PC-3 (cell line): ENCODE results near the gene ANTXR1.

Experiments used
- EZH2 ChIP-seq: fragments of 300-600 bp; sonication (generic); IDR thresholded peaks from one replicate; pipeline ENCODE4 v1.6.1; 2017; ENCODE audit warnings: antibody characterized with exemption, mild to moderate bottlenecking, low read length; ENCODE audit not compliant: unreplicated experiment
- TF ChIP-seq, protein P1 (sequence below): fragments of 300-600 bp; sonication (generic); conservative IDR thresholded peaks from 2 replicates; pipeline ENCODE4 v1.5.1; 2017; ENCODE audit warnings: antibody characterized with exemption, low read depth, mild to moderate bottlenecking, low read length

DNA sequence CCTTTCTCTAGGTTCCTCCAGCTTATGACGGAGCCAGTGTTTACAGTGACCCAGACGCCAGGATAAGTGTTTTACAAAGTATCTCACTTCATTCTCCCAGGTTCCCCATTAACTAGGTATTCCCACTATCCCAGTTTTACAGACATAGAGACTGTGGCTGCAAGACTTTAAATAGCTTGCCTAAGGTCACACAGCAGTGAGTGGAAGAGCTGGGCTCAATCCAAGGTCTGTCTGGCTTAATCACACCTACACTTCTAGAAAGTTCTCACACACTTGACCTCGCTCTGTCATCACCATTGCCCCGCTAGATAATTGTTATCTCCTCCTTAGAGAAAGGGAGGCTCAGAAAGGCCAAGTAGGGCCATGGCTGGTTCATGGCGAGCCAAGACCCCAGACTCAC lies 110.2 kb downstream of the ANTXR1 start:
- TF ChIP-seq, protein P1, sequence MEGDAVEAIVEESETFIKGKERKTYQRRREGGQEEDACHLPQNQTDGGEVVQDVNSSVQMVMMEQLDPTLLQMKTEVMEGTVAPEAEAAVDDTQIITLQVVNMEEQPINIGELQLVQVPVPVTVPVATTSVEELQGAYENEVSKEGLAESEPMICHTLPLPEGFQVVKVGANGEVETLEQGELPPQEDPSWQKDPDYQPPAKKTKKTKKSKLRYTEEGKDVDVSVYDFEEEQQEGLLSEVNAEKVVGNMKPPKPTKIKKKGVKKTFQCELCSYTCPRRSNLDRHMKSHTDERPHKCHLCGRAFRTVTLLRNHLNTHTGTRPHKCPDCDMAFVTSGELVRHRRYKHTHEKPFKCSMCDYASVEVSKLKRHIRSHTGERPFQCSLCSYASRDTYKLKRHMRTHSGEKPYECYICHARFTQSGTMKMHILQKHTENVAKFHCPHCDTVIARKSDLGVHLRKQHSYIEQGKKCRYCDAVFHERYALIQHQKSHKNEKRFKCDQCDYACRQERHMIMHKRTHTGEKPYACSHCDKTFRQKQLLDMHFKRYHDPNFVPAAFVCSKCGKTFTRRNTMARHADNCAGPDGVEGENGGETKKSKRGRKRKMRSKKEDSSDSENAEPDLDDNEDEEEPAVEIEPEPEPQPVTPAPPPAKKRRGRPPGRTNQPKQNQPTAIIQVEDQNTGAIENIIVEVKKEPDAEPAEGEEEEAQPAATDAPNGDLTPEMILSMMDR: no peak
- TF ChIP-seq EZH2: no peak
